Measurements from ENCODE around the gene ZNF207.
"Not testable (repeated sequence)": the region's sequence is repeated elsewhere in the genome, so short reads cannot be mapped to it uniquely, and the experiment has no call there.

ZNF207 gene

DNA sequence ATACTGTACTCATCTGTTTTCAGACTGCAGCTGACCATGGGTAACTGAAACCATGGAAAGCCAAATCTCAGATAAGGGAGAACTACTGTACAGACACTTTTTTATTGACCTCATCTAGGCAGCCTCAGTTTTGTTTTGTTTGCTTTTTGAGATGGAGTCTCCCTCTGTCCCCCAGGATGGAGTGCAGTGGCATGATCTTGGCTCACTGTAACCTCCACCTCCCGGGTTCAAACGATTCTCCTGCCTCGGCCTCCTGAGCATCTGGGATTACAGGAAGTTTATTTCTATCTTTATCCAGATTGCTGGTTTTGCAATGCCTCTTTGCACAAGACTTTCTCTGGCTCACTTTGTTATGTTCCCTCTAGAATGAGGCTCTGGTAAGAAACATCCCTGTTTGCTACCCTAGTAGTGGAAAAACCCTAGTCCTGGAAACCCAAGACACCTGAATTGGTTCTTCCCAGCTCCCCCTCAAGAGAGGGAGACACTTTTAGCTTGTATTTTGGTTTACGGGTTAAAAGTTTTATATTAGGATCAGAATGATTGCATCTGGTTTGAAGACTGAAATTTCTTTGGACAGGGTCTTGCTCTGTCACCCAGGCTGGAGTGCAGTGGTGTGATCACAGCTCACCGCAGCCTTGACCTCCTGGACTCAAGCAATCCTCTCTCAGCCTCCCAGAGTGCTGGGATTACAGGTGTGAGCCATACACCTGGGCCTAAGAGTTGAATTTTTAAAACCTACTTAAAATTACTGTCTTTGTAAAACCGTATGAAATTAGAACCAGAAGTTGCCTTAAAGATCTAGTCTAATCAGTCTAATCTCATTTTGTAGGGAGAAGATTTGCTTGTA is 38.9 kb downstream of the ZNF207 start:
- no peak for DNase-seq

DNA sequence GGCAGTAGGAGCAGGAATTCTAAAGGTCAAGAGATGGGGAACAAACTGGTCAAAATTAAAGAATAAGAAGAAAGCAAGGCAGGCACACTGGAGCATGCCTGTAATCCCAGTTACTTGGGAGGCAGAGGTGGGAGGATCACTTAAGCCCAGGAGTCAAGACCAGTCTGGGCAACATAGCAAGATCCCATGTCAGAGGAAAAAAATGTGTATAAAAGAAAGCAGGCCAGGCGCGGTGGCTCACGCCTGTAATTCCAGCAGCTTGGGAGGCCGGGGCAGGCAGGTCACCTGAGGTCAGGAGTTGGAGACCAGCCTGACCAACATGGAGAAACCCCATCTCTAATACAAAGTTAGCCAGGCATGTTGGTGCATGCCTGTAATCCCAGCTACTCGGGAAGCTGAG is 43.9 kb downstream of the ZNF207 start:
- no peak for DNase-seq

DNA sequence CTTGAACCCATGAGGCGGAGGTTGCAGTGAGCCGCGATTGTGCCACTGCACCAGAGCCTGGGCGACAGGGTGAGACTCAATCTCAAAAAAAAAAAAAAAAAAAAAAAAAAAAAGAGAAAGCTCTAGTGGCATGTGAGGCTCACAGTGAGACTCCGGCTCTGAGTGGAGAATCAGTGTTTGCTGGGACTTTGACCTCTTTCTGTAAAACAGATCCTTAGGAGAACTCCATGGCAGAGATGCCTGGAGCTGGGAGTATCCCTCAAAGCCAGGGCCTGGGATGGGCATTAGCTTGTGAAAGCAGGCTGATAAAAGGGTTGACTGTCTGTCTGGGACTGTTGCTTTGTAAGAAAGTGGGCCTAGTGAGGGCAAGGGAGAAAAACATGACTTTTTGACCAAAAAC is 46.4 kb downstream of the ZNF207 start:
- DNase-seq: no peak

DNA sequence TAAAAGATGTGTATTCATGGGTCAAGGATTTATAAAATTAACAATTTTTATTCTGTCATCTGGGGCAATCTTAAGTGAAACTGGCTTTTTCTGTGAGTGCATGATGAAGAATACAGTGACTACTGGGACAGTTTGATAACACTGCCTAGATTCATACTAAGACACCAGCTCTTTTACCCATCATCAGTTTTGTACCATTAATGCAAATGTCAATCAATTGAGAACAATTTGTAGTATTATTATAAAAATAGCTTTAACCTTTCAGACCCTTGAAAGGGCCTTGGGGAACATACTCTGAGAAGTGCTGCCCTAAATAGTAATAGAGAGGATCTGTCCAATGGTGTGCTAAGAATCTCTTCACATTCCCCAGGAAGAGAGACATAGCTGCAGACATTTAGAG is 49.0 kb downstream of the ZNF207 start:
- no peak for DNase-seq

DNA sequence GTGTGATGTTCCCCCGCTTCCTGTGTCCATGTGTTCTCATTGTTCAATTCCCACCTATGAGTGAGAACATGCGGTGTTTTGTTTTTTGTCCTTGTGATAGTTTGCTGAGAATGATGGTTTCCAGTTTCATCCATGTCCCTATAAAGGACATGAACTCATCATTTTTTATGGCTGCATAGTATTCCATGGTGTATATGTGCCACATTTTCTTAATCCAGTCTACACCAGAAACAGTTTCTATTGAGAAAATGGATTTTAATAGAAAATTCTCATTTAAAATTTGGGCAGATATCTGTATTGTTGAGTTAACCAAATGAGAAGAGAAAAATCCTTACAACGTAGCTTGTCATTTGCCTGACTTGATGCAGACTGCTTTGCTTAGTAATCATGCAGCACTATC is 60.1 kb downstream of the ZNF207 start:
- not testable (repeated sequence) for DNase-seq

DNA sequence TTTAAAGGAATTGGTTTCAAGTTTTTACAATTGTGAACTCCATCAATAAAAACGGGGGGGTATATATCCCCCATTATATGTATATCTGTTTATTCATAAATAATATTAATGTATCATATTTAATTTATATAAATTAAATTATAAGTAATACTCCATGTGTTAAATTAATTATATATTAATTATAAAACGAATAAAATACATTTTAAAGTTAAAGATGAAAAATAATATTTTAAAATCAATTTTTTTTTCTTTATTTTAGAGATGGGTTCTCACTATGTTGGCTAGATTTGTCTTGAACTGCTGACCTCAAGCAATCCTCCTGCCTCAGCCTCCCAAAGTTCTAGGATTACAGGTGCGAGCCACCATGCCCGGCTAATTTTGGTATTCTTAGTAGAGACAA is 76.9 kb downstream of the ZNF207 start:
- DNase-seq: no peak

DNA sequence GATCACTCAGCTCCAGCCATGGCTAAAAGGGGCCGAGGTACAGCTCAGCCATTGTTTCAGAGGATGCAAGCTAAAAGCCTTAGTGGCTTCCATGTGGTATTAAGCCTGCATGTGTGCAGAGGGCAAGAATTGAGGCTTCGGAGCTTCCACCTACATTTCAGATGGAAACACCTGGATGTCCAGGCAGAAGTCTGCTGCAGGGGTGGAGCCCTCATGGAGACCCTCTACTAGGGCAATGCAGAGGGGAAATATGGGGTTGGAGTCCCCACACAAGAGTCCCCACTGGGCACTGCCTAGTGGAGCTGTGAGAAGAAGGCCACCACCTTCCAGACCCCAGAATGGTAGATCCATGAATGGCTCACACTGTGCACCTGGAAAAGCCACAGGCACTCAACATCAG is 79.6 kb downstream of the ZNF207 start:
- DNase-seq: no peak
